Lower leg skin (tissue), 3 donors: ENCODE measurements around the gene NCOR2.

Experiments
- CTCF ChIP-seq, 3 donors: fragments of 450-650 bp; IDR thresholded peaks; one replicate each; pipeline ENCODE4 v1.5.1; 2016; ENCODE audit warnings: antibody characterized with exemption in 3 of 3, mild to moderate bottlenecking in 3 of 3, moderate library complexity in 2 of 3
- POLR2A ChIP-seq, 2 donors: fragments of 450-650 bp; IDR thresholded peaks; one replicate each; pipeline ENCODE4 v1.6.1; 2016 to 2017; ENCODE audit warnings: antibody characterized with exemption in 2 of 2, mild to moderate bottlenecking in 1 of 2, moderate library complexity in 1 of 2

- TF ChIP-seq CTCF (IDR thresholded peaks at IDR 0.05) (no peak), POLR2A (IDR thresholded peaks at IDR 0.05) (no peak)
These were observed 47.7 kb downstream of the NCOR2 start for GRCh38 chr12:124519746-124520145.
